Adipose tissue (tissue), 3 donors: ENCODE measurements around the gene WDR37. TPM values are rescaled to one million over a fixed set of nuclear protein-coding genes. Genes with fewer than 3 reads are reported as not detected.

Experiments
- H3K27ac ChIP-seq: one replicate; pipeline ENCODE4 v1.5.1; 2013; ENCODE audit warnings: low read depth, low read length
- WGBS, 3 donors: extraction: QIAGEN DNeasy Blood & Tissue Kit; methylation state at CpG; one replicate each; pipeline ENCODE4 v1.1.7; 2013; 5-methylcytosine and 5-hydroxymethylcytosine counted together
- polyA plus RNA-seq, 3 donors: library from polyadenylated mRNA; stranded (reverse); fragments of 200-250 nt; gene quantifications; one replicate each; pipeline ENCODE4 v1.2.3, GENCODE V29; 2013
- donor health status: healthy with polysubstance abuse.
- donor health status: Bipolar disorder and iron deficiency.
- donor health status: healthy.

Gene WDR37
- polyA plus RNA-seq, 3 donors, result 4.2 to 7.6 (median 7.5) TPM

DNA sequence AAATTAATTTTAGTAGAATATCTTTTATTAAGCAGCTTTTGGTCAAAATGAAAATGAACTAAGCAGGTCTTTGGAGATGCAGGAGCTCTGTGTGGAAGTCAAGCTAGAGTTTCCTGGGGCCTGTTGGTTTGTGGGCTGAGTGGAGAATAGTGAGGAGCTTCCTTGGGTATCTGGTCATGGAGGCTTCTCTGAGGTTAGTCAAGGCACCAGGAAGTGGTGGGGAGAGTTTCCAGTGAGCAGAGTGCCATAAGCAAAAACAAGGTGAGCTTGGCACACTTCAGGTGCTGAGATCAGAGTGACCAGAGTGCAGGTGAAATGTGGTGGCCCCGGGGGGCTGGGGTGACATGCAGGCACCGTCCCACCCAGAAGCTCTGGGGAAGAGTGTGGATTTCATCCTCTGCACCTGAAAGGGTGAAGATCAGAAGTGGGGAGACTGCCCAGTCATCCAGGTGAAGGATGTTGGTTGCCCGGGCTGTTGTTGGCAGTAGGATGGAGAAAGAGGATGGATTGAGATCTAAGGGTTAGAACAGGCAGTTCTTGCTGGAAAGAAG lies 77.4 kb downstream of the WDR37 start:
- WGBS, 3 donors, result 95 to 98% (median 96%) methylated on average over 3 of the region's 3 CpGs
- no peak overlapping the region for H3K27ac ChIP-seq

GRCh38 chr10:1134156-1134555 lies 78.0 kb downstream of the WDR37 start:
- WGBS, 3 donors, result 60 to 82% (median 71%) methylated on average over 2 of the region's 2 CpGs
- H3K27ac ChIP-seq, result no peak overlapping the region

DNA sequence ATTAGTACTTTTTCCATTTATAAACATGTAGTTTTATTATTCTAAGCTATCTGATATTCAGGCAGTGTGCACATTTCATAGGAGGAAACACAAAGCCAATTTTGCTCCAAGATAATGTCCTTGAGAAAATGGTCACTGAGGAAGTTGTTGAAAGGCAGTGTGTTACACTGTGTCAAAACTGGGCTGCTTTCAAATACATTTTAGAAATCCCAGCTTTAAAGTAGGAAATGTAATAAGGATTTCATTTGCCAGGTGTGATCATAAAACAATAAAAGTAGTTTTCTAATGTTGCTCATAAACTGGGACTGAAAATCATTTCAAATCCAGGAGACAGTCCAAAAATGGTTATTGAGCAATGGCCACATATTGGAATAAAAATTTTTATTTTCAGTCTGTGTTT lies 80.1 kb downstream of the WDR37 start:
- no peak overlapping the region for H3K27ac ChIP-seq

DNA sequence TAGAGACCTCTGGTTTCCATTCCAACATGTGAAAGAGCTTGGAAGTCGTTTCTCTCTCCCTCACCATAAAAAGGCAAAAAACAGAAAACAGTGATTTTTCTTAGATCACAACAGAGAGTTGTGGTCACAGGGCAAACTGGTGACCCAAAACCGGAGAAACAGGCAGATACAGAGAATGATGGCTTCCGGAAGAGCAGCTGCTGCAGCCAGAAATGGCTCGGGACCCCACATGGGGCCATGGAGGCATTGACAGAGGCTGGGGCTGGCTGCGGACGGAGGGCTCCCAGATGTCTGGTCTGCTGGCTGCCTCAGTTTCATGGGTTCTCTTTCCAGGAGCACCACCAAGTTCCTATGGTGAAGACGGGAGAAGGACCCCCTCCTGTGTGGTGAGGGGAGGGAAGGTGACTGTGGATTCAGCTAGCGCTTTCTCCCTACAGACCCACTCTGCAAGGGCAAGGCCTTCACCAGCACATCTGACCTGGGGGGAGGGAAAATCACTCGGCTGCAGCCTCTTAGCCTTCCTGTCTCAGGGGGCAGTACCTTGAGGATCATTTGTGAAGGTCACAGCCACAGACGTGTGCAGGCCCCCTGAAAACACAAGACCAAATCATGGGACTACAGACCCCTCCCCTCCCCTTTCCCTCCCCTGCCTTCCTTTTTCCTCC lies 81.4 kb downstream of the WDR37 start:
- WGBS, 3 donors, result 73 to 89% (median 85%) methylated on average over 10 of the region's 10 CpGs
- no peak overlapping the region for H3K27ac ChIP-seq

DNA sequence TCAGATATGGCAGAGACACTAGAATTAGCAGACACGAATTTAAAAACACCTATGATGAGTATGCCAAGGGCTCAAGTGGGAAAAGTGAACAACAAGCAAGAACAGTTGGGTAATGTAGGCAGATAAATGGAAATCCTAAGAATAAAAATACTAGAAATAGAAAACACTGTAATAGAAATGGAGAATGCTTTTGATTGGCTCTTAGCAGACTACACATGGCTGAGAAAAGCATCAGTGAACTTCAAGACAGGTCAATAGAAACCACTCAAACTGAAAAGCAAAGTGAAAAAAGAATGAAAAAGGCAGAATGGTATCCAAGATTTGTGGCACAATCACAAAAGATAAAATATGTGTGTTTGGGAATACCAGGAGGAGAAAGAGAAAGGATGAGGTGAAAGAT lies 82.3 kb downstream of the WDR37 start:
- no peak overlapping the region for H3K27ac ChIP-seq
- WGBS, 3 donors, result 77 to 86% (median 81%) methylated on average over 1 of the region's 1 CpG

GRCh38 chr10:1141261-1141660 lies 85.1 kb downstream of the WDR37 start:
- no peak overlapping the region for H3K27ac ChIP-seq
- WGBS, 3 donors, result 53 to 68% (median 59%) methylated on average over 7 of the region's 7 CpGs

DNA sequence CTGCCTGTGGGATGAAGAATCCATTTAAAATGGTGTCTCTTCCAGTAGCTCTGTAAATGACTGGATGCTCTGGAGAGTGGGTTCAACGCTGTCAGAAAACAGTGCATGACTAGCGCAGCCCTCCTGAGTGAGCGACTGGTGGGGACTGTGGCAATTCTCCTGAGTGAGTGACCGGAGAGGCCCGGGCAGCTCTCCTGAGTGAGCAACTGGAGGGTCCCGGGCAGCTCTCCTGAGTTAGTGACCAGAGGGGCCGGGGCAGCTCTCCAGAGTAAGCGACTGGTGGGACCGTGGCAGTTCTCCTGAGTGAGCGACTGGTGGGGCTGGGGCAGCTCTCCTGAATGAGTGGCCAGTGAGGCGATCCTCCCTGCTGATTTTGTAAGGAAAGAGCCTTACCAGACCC lies 85.5 kb downstream of the WDR37 start:
- WGBS, 3 donors, result 88 to 95% (median 94%) methylated on average over 11 of the region's 11 CpGs
- no peak overlapping the region for H3K27ac ChIP-seq

DNA sequence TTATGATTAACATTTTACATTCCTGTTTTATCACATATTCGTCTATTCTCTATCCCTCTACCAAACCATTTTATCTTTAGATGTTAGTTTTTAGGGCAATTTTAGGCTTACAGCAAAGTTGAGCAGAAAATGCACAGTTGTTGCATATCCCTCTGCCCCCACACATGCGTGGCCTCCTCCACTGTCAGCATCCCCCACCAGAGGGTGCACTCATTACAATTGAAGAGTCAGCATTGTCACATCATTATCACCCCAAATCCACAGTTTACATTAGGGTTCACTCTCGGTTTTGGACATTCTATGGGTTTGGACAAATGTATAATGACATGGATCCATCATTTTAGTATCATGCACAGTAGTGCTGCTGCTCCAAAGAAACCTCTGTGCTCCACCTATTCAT lies 86.4 kb downstream of the WDR37 start:
- WGBS, 3 donors, result 56 to 59% (median 57%) methylated on average over 3 of the region's 3 CpGs
- H3K27ac ChIP-seq, result no peak overlapping the region

DNA sequence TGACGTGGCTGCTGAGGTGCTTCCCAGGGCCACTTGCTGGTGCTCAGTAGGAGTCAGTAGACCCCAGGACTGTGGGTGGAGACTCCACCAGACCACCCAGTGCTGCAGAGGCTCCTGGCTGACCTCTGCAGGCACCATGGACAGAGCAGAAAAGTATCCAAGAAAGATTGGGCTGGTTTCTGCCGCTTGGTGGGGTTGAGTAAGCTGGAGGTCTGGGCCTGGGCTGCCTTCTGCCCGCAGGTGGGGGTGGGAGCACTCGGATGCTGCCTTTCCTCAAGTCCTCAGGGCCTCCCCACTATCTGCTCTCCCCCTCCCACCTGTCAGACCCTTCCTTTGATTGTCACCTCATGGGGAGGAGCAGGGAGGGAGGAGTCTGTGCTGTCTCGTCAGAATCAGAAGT lies 91.6 kb downstream of the WDR37 start:
- H3K27ac ChIP-seq, result no peak overlapping the region

DNA sequence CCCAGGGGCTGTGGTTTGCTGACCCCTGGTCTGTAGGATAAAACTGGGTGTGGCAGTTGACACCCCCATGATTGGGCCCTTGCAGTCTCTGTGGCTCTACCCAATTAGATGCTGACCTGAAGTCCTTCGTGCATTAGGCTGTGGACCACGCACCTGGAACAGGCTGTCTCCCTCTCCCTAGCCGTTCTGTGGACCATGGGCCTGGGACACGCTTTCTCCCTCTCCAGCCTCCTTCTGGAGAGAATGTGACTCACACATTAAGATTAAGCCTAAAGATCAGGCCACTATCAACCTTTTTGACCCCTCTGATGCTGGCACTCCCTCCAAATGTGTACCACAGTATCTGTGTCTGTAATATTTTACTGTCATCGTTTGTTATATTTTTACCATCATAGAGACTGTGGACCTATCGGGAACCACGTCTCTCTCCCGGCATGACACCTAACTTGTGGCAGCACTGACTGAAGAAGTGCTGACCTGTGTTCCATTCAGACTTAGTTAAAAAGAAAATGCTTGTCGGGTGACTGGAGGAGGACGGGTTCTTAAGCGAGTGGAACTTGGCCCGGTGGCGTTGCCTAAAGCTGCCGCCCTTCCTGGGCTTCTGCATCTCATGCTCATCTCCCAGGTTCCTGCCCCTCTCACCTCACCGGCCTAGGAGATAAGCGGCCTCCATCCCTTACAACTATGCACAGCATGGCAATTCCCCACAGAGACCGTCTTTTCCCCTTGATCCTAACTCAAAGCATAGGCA lies 92.8 kb downstream of the WDR37 start:
- no peak overlapping the region for H3K27ac ChIP-seq
- WGBS, 3 donors, result 87 to 94% (median 90%) methylated on average over 17 of the region's 17 CpGs

More for the DNA sequence above, 91.6 kb downstream of the WDR37 start:
- 59 to 79% (median 71%) methylated on average over 5 of the region's 5 CpGs for WGBS, 3 donors

DNA sequence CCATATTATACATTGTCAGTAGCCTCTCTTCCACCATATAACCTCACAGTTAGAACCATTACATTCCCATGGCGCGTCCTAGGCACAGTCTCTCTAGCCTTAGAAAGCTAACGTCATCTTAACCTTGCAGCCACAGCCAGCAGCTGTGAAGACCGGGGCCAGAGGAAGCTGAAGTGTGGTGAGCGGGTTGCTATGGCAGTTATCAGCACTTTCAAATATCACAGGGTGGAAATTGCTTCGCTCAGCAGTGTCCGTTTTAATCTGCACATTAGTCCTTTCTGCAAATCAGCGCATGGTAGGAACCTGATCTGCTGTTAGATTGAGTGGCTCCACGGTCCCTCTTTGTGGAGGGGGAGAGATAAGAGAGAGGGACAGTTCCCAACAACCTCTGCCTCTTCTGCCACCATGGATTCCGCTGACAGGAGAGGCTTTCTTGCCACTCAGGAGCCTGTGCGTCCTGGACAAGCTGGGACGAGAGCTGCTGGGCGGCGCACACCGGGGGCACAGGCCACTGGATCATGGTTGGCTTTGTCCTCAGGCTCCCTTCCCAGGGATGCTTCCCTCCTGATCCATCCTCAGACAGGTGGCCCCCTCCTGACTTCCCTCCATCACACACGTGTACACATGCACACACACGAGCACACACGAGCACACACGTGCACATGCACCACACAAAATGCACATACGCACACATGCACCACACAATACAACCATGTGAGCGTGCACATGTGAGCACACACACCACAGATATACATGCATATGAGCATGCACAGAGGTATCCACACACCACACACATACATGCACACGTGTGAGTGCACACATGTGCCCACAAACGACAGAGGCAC lies 93.8 kb downstream of the WDR37 start:
- H3K27ac ChIP-seq, result no peak overlapping the region
- 52 to 65% (median 58%) methylated on average over 23 of the region's 23 CpGs for WGBS, 3 donors

DNA sequence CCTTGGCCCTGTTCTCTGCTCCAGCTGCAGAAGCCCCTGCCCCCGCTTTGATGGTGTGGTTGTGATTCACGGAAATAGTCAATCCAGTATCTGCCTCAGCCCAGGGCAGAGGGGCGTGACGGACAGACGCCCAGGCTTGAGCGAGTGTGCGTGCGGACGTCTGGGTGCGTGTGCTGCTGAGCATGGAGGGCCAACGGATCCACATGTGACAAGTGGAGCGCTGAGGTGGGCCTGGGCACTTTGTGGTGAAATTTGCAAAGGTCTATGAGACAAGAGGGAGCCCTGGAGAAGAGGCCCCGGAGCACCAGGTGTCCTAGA lies 94.4 kb downstream of the WDR37 start:
- no peak overlapping the region for H3K27ac ChIP-seq
- WGBS, 3 donors, result 86 to 91% (median 86%) methylated on average over 13 of the region's 13 CpGs

GRCh38 chr10:1151076-1152033 lies 95.2 kb downstream of the WDR37 start:
- 71 to 83% (median 82%) methylated on average over 15 of the region's 15 CpGs for WGBS, 3 donors
- no peak overlapping the region for H3K27ac ChIP-seq

- 85 to 89% (median 87%) methylated on average over 32 of the region's 32 CpGs for WGBS, 3 donors
- no peak overlapping the region for H3K27ac ChIP-seq
These were observed 96.4 kb downstream of the WDR37 start for GRCh38 chr10:1152386-1153250.

GRCh38 chr10:1153251-1153763 lies 97.1 kb downstream of the WDR37 start:
- WGBS, 3 donors, result 75 to 84% (median 83%) methylated on average over 6 of the region's 6 CpGs
- H3K27ac ChIP-seq, result no peak overlapping the region

DNA sequence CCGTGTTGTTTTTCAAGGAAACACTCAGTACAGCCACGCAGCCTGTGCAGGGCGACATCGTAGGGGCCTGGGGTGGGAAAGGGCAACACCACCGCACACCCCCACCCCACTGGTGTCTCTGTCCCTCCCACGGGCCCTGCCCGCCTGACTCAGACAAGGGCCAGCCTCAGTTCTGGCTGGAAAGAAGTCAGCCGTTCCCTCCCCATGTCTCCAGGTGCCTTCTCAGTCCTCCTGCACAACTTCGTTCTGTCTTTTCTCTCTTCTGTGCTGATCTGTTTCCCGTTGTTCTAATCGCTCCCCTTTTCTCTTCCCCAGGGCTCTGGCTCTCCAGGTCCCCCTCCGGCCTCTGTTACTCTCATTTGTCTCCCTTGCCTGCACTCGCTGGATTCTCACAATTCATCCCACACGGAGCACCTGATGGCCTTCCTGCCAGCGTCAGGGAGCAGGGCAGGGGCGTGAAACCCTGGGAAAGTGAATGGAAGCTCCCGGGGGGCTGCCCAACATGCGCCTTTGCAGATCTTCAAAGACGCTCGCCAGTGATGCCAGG lies 97.7 kb downstream of the WDR37 start:
- 62 to 66% (median 65%) methylated on average over 20 of the region's 20 CpGs for WGBS, 3 donors
- H3K27ac ChIP-seq, result no peak overlapping the region
